ENCODE results near the gene SPARC. TPM values are rescaled to one million over a fixed set of nuclear protein-coding genes. Genes with fewer than 3 reads are reported as not detected.

SPARC gene
- total RNA-seq, 1 experiment from 2014 or later = 339 TPM

DNA sequence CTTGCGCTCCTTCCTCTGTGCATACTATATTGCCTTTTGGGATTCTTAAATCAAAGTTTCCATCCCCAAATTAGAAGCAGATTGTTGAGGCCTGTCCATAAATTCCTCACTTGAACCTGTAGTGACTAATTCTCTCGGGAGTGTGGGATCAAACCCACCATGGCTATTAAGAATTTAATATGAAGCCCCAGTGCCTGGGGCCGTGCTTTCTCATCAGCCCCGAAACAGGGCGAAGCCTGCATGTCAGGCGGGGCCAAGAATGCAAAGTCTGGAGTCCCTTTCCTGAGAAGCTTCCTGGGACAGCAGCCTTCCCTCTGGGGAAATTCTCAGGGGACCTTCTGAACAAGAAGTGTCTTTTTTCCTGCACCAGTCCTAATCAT is 66.3 kb downstream of the SPARC start:
- H3K27ac ChIP-seq (ENCODE audit: low read depth, low read length, poor library complexity, severe bottlenecking) = no peak overlapping the region
- no TSS peak for BruUV-seq (replicated peaks)
- POLR2A ChIA-PET (ENCODE audit: low non-redundant PET) = no interaction called here

DNA sequence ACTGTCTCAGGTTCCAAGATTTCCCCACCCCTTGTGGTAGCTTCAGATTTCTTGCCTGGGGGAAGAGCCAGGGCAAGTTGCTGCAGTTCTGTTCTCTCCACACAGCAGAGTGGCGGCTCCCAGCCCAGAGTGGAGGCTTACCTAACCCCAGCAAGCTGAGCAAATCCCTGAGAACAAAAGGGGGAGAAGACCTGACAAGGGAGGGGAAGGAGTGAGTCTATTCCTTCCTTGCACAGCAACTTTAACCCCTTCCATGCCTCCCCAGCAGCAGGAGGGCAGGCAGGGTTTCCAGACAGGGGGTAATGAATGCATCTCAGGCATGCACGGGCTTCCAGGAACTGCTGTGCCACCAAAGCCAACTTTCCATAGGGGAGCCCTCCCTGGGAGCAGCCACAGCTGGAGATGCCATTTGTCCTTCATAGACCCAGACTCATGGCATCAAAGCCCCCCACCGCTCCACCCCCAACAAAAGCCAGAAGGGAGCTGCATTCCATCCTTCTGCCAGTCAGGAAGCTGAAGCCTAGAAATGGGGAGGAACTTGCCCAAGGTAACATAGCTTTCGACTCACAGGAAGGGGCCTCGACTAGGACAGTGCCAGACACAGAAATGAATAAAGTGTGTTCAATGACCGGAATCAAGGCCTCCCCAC is 66.8 kb downstream of the SPARC start:
- Histone ChIP-seq H3K27me3 (replicated peaks; ENCODE audit: insufficient read depth, low read depth, low read length, poor library complexity) (no peaks in the 10 kb centered on the region), H3K36me3 (ENCODE audit: insufficient read depth, low read length, poor library complexity, severe bottlenecking) (no peaks in the 10 kb centered on the region), H3K4me1 (ENCODE audit: insufficient read depth, low read length, poor library complexity, severe bottlenecking) (no peaks in the 10 kb centered on the region), H3K27ac (ENCODE audit: low read depth, low read length, poor library complexity, severe bottlenecking) (no peak overlapping the region), H3K9me3 (ENCODE audit: low read depth, low read length, poor library complexity, severe bottlenecking) (no peaks in the 10 kb centered on the region), H3K4me3 (ENCODE audit: low read depth, low read length, poor library complexity, severe bottlenecking) (no peak overlapping the region)
- ChIA-PET CTCF (no interaction called here), POLR2A (ENCODE audit: low non-redundant PET) (no interaction called here)
- BruUV-seq (replicated peaks) = no TSS peak
- no peak for TF ChIP-seq EZH2 (IDR thresholded peaks at IDR 0.05; ENCODE audit: borderline replicate concordance, low read depth, low read length, poor library complexity, severe bottlenecking)
- TF ChIP-seq, protein P1, sequence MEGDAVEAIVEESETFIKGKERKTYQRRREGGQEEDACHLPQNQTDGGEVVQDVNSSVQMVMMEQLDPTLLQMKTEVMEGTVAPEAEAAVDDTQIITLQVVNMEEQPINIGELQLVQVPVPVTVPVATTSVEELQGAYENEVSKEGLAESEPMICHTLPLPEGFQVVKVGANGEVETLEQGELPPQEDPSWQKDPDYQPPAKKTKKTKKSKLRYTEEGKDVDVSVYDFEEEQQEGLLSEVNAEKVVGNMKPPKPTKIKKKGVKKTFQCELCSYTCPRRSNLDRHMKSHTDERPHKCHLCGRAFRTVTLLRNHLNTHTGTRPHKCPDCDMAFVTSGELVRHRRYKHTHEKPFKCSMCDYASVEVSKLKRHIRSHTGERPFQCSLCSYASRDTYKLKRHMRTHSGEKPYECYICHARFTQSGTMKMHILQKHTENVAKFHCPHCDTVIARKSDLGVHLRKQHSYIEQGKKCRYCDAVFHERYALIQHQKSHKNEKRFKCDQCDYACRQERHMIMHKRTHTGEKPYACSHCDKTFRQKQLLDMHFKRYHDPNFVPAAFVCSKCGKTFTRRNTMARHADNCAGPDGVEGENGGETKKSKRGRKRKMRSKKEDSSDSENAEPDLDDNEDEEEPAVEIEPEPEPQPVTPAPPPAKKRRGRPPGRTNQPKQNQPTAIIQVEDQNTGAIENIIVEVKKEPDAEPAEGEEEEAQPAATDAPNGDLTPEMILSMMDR (conservative IDR thresholded peaks at IDR 0.05; ENCODE audit: low read depth, low read length) = no peak
- intact Hi-C loops (cut with micrococcal nuclease; ENCODE audit: unreplicated experiment) = no loop called here
- peak; percentile 16 for DNase-seq (ENCODE audit: low spot score)

More for the DNA sequence above, 66.3 kb downstream of the SPARC start:
- CTCF ChIA-PET = no interaction called here
- no peaks in the 10 kb centered on the region for H3K4me1 ChIP-seq (ENCODE audit: insufficient read depth, low read length, poor library complexity, severe bottlenecking)
- no peaks in the 10 kb centered on the region for H3K27me3 ChIP-seq (replicated peaks; ENCODE audit: insufficient read depth, low read depth, low read length, poor library complexity)
- no peaks in the 10 kb centered on the region for H3K9me3 ChIP-seq (ENCODE audit: low read depth, low read length, poor library complexity, severe bottlenecking)
- TF ChIP-seq, protein P1 (conservative IDR thresholded peaks at IDR 0.05; ENCODE audit: low read depth, low read length) = no peak
- no peak for TF ChIP-seq EZH2 (IDR thresholded peaks at IDR 0.05; ENCODE audit: borderline replicate concordance, low read depth, low read length, poor library complexity, severe bottlenecking)
- H3K36me3 ChIP-seq (ENCODE audit: insufficient read depth, low read length, poor library complexity, severe bottlenecking) = no peaks in the 10 kb centered on the region
- intact Hi-C loops (cut with micrococcal nuclease; ENCODE audit: unreplicated experiment) = no loop called here
- peak; percentile 28 for DNase-seq (ENCODE audit: low spot score)
- no peak overlapping the region for H3K4me3 ChIP-seq (ENCODE audit: low read depth, low read length, poor library complexity, severe bottlenecking)

DNA sequence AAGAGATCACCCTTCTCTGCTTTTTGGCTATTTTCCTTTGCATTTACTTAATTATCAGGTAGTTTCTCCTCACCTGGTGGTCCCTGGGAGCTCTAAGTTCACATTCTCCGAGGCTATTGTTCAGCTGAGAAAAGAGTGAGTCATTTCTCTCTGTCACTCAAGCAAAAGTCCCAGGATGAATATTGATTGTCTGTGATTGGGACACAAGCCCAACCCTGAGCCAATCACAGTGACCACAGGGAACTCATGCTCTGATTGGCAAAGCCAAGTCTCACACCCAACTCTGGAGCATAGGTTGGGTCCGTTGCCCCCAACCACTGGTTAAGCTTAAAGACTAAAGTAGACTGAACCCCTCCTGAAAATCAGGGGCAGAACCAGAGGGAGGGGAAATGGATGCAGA is 67.8 kb downstream of the SPARC start:
- intact Hi-C loops (cut with micrococcal nuclease; ENCODE audit: unreplicated experiment) = no loop called here

More for the DNA sequence above, 67.8 kb downstream of the SPARC start:
- BruUV-seq (replicated peaks) = no TSS peak
- H3K36me3 ChIP-seq (ENCODE audit: insufficient read depth, low read length, poor library complexity, severe bottlenecking) = no peaks in the 10 kb centered on the region
- no peak for DNase-seq (ENCODE audit: low spot score)
- no peak overlapping the region for H3K4me3 ChIP-seq (ENCODE audit: low read depth, low read length, poor library complexity, severe bottlenecking)
- H3K27ac ChIP-seq (ENCODE audit: low read depth, low read length, poor library complexity, severe bottlenecking) = no peak overlapping the region
- no peaks in the 10 kb centered on the region for H3K4me1 ChIP-seq (ENCODE audit: insufficient read depth, low read length, poor library complexity, severe bottlenecking)
- CTCF ChIA-PET = no interaction called here
- no peaks in the 10 kb centered on the region for H3K9me3 ChIP-seq (ENCODE audit: low read depth, low read length, poor library complexity, severe bottlenecking)
- TF ChIP-seq, protein P1 (conservative IDR thresholded peaks at IDR 0.05; ENCODE audit: low read depth, low read length) = no peak
- TF ChIP-seq EZH2 (IDR thresholded peaks at IDR 0.05; ENCODE audit: borderline replicate concordance, low read depth, low read length, poor library complexity, severe bottlenecking) = no peak
- POLR2A ChIA-PET (ENCODE audit: low non-redundant PET) = no interaction called here
- no peaks in the 10 kb centered on the region for H3K27me3 ChIP-seq (replicated peaks; ENCODE audit: insufficient read depth, low read depth, low read length, poor library complexity)

Measured in A673 (cell line).